NCI-H2081 treated with DMSO at 0.1 percent for 48 hours (cell line): ENCODE data around the gene ADGRV1.
"Not testable (repeated sequence)": the region's sequence is repeated elsewhere in the genome, so short reads cannot be mapped to it uniquely, and the experiment has no call there.

Experiments
- DNase-seq: peaks from one replicate; lab custom pipeline; 2025; lab: John Stamatoyannopoulos, UW

The ADGRV1 gene

GRCh38 chr5:90657030-90657429 is 98.4 kb downstream of the ADGRV1 start:
- no peak for DNase-seq

- no peak for DNase-seq
Measured at GRCh38 chr5:90657788-90658187, 99.2 kb downstream of the ADGRV1 start.

- no peak for DNase-seq
Measured at GRCh38 chr5:90658620-90659019, 100.0 kb downstream of the ADGRV1 start.

GRCh38 chr5:90668079-90668565 is 109.5 kb downstream of the ADGRV1 start:
- DNase-seq: not testable (repeated sequence)

- DNase-seq: no peak
Measured at GRCh38 chr5:90675222-90675621, 116.6 kb downstream of the ADGRV1 start.

- DNase-seq: no peak
Measured at GRCh38 chr5:90680921-90681563, 122.4 kb downstream of the ADGRV1 start.

GRCh38 chr5:90682278-90682677 is 123.7 kb downstream of the ADGRV1 start:
- DNase-seq: no peak

GRCh38 chr5:90685425-90686022 is 126.9 kb downstream of the ADGRV1 start:
- no peak for DNase-seq

GRCh38 chr5:90686363-90686762 is 127.8 kb downstream of the ADGRV1 start:
- DNase-seq: not testable (repeated sequence)

GRCh38 chr5:90687458-90687857 is 128.9 kb downstream of the ADGRV1 start:
- not testable (repeated sequence) for DNase-seq

- DNase-seq: no peak
Measured at GRCh38 chr5:90689064-90689463, 130.5 kb downstream of the ADGRV1 start.

- DNase-seq: no peak
Measured at GRCh38 chr5:90690307-90690706, 131.7 kb downstream of the ADGRV1 start.

- no peak for DNase-seq
Measured at GRCh38 chr5:90691533-90691932, 132.9 kb downstream of the ADGRV1 start.

GRCh38 chr5:90696153-90696552 is 137.6 kb downstream of the ADGRV1 start:
- DNase-seq: no peak

GRCh38 chr5:90700299-90700698 is 141.7 kb downstream of the ADGRV1 start:
- no peak for DNase-seq

GRCh38 chr5:90703932-90704331 is 145.3 kb downstream of the ADGRV1 start:
- no peak for DNase-seq

GRCh38 chr5:90707698-90708097 is 149.1 kb downstream of the ADGRV1 start:
- no peak for DNase-seq

- no peak for DNase-seq
Measured at GRCh38 chr5:90709323-90710155, 150.9 kb downstream of the ADGRV1 start.

GRCh38 chr5:90718387-90718786 is 159.8 kb downstream of the ADGRV1 start:
- no peak for DNase-seq

- no peak for DNase-seq
Measured at GRCh38 chr5:90739567-90739966, 181.0 kb downstream of the ADGRV1 start.

- no peak for DNase-seq
Measured at GRCh38 chr5:90740244-90740799, 181.7 kb downstream of the ADGRV1 start.

- no peak for DNase-seq
Measured at GRCh38 chr5:90741022-90741564, 182.5 kb downstream of the ADGRV1 start.
